ENCODE results near the gene CORO2B. TPM values are rescaled to one million over a fixed set of nuclear protein-coding genes. Genes with fewer than 3 reads are reported as not detected.

CORO2B gene
- total and polyA plus RNA-seq, 2 of the 4 experiments (the other 2 are of a cell fraction): 9.3 to 39.3 TPM

GRCh38 chr15:68653801-68654200, 75.0 kb downstream of the CORO2B start:
- Histone ChIP-seq H3K56ac (ENCODE audit: extremely low read depth, insufficient read depth, low read length) (no peak overlapping the region), H2BK15ac (ENCODE audit: low read depth, low read length) (no peak overlapping the region), H2AFZ (replicated peaks; ENCODE audit: low read length, poor library complexity) (no peak overlapping the region), H2BK20ac (ENCODE audit: low read depth, low read length) (no peak overlapping the region), H3K4me3 (ENCODE audit: insufficient read depth, low read depth, low read length) (no peak overlapping the region), H3K4me1 (ENCODE audit: control insufficient read depth, insufficient read depth, low read length) (peaks cover 2% of the 10 kb centered on the region; the same call in 1 of the 2 replicates), H3K4me2 (ENCODE audit: low read depth, low read length) (no peak overlapping the region), H3K14ac (replicated peaks; ENCODE audit: low read depth, low read length) (no peak overlapping the region), H2BK120ac (ENCODE audit: low read depth, low read length) (no peak overlapping the region), H3K4ac (ENCODE audit: low read depth, low read length) (no peak overlapping the region), H4K20me1 (ENCODE audit: insufficient read depth, low read length) (no peaks in the 10 kb centered on the region; the same call in 1 of the 2 replicates), H3K18ac (ENCODE audit: low read depth, low read length) (no peak overlapping the region), H3K23ac (ENCODE audit: low read depth, low read length) (no peak overlapping the region), H3K9me3 (ENCODE audit: control insufficient read depth, insufficient read depth, low read length) (no peaks in the 10 kb centered on the region), H3K9ac (ENCODE audit: low read depth, low read length) (no peak overlapping the region), H2AK5ac (ENCODE audit: low read depth, low read length) (no peak overlapping the region), H2AK9ac (replicated peaks; ENCODE audit: low read depth, low read length, poor library complexity) (no peak overlapping the region), H4K5ac (ENCODE audit: low read depth, low read length) (no peak overlapping the region), H2BK5ac (ENCODE audit: low read depth, low read length, poor library complexity, severe bottlenecking) (no peak overlapping the region), H4K91ac (ENCODE audit: insufficient read depth, low read depth, low read length) (no peak overlapping the region), H3K9me1 (ENCODE audit: insufficient read depth, low read length) (peaks cover 8% of the 10 kb centered on the region; the same call in 1 of the 2 replicates), H3K79me1 (ENCODE audit: low read depth in 1 of 2, low read length in 2 of 2) (no peaks in the 10 kb centered on the region; a peak in 1 of 4 replicates), H3K27ac (ENCODE audit: insufficient read depth, low read length) (no peak overlapping the region), H4K8ac (ENCODE audit: low read depth in 2 of 2, low read length in 2 of 2) (no peak overlapping the region), H3K27me3 (ENCODE audit: control insufficient read depth, insufficient read depth, low read length) (no peaks in the 10 kb centered on the region), H3K36me3 (ENCODE audit: control insufficient read depth, insufficient read depth, low read length) (no peaks in the 10 kb centered on the region; the same call in 1 of the 2 replicates)
- WGBS, 2 experiments (ENCODE audit: extremely low coverage in 2 of 2, insufficient read length in 1 of 2): no CpG with 5 or more reads among the region's 6 CpGs
- POLR2A ChIA-PET (ENCODE audit: unreplicated experiment): no interaction called here
- intact Hi-C loops (cut with micrococcal nuclease): no loop called here
- CTCF ChIA-PET: interaction anchor here (0.6 to 0.9 kb wide), 2 partner anchors 20 to 91 kb away, joined by 3 read pairs; no protein-coding TSS in a partner anchor
- in situ Hi-C loops (cut with MboI; ENCODE audit: low sequenced_read_pairs): no loop called here
- DNase-seq (no peak), ATAC-seq (ENCODE audit: low read depth) (no peak)
- no peak for TF ChIP-seq MXI1 (IDR thresholded peaks at IDR 0.05; ENCODE audit: borderline replicate concordance, low read depth, low read length)
- no peak for TF ChIP-seq CHD1 (IDR thresholded peaks at IDR 0.05; ENCODE audit: low read depth, low read length)
- no peak for TF ChIP-seq FOS (IDR thresholded peaks at IDR 0.05; ENCODE audit: low read depth, low read length)
- TF ChIP-seq BHLHE40 (IDR thresholded peaks at IDR 0.05; ENCODE audit: low read depth, low read length): no peak
- TF ChIP-seq POLR2A (IDR thresholded peaks at IDR 0.05; ENCODE audit: low read depth, low read length): no peak
- no peak for TF ChIP-seq CEBPB (IDR thresholded peaks at IDR 0.05; ENCODE audit: low read depth, low read length)
- no peak for TF ChIP-seq MAFK (IDR thresholded peaks at IDR 0.05; ENCODE audit: low read depth, low read length)
- TF ChIP-seq USF2 (IDR thresholded peaks at IDR 0.05; ENCODE audit: low read depth, low read length): no peak
- no TSS peak for BruUV-seq (replicated peaks)
- dilution Hi-C loops (cut with HindIII; ENCODE audit: low sequenced_read_pairs, unreplicated experiment): no loop called here
